Measurements from ENCODE around the gene APOD. TPM values are rescaled to one million over a fixed set of nuclear protein-coding genes. Genes with fewer than 3 reads are reported as not detected.

The APOD gene
- total and polyA plus RNA-seq, 4 donors, result 4.7 to 85.8 (median 21.3) TPM

DNA sequence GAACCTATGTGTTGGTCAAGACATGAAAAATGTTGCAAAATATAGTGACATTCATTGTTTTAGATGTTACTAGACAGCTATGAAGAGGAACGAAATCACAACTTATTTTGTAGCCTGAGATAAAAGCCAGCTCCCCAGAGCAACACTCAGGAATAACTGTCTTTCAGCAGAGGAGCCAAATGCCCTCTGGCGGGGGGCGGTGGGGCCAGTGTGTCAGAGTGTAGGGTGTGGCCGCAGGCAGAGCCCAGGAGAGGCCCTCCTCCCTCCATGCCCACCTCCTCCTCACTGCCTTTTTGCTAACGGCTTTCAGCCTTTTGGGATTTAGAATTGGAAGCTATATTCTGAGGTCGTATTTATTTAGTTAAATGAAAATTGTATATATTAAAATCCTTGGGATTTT is 16.9 kb downstream of the APOD start:
- TF ChIP-seq CTCF (IDR thresholded peaks at IDR 0.05; ENCODE audit: control extremely low read depth, extremely low read depth), result no peak
- peaks cover 0 to 3% (median 0%) of the 10 kb centered on the region in 4 donors for H3K9me3 ChIP-seq (ENCODE audit: control insufficient read depth in 4 of 4, insufficient read depth in 3 of 4, low read length in 3 of 4)
- H3K36me3 ChIP-seq (ENCODE audit: control insufficient read depth in 4 of 4, insufficient read depth in 4 of 4, low read length in 4 of 4), result no peaks in the 10 kb centered on the region
- no peak overlapping the region for H3K9ac ChIP-seq (ENCODE audit: insufficient read depth in 1 of 2, low read length in 2 of 2)
- H3K27me3 ChIP-seq (ENCODE audit: control insufficient read depth in 3 of 3, insufficient read depth in 3 of 3, low read length in 2 of 3), result no peaks in the 10 kb centered on the region
- H3K27ac ChIP-seq (ENCODE audit: low read depth in 1 of 2, low read length in 1 of 2), result no peak overlapping the region
- no peak for DNase-seq
- ATAC-seq (ENCODE audit: insufficient read depth, low FRiP score), result no peak
- WGBS, 2 donors, result 68 to 74% methylated on average over 6 of the region's 6 CpGs
- peaks cover 0 to 8% (median 0%) of the 10 kb centered on the region in 5 donors for H3K4me1 ChIP-seq (ENCODE audit: control insufficient read depth in 5 of 5, insufficient read depth in 5 of 5, low read length in 5 of 5)
- no peak overlapping the region for H3K4me3 ChIP-seq

DNA sequence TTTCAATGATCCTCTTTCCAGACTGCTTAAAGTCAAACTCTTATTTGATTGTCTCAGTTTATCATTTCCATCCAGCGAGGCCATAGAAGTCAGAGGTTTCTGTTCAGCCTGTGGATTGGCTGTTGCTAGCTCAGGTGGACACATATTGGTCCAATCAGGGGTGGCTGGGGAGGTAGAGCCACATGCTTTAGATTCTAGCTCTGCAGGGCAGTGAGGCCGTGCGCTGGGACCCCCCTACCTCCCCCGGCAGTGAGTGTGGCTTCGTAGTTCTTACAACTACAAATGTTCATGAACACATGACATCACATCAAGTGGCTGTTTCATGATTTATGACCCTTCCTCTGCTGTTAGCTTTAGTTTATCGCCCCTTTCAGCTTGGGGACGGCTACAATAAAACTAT is 18.0 kb downstream of the APOD start:
- H3K36me3 ChIP-seq (ENCODE audit: control insufficient read depth in 4 of 4, insufficient read depth in 4 of 4, low read length in 4 of 4), result no peaks in the 10 kb centered on the region
- peaks cover 0 to 3% (median 0%) of the 10 kb centered on the region in 4 donors for H3K9me3 ChIP-seq (ENCODE audit: control insufficient read depth in 4 of 4, insufficient read depth in 3 of 4, low read length in 3 of 4)
- DNase-seq, result no peak
- H3K9ac ChIP-seq (ENCODE audit: insufficient read depth in 1 of 2, low read length in 2 of 2), result no peak overlapping the region
- H3K27me3 ChIP-seq (ENCODE audit: control insufficient read depth in 3 of 3, insufficient read depth in 3 of 3, low read length in 2 of 3), result no peaks in the 10 kb centered on the region
- no peak overlapping the region for H3K27ac ChIP-seq (ENCODE audit: low read depth in 1 of 2, low read length in 1 of 2)
- WGBS, 2 donors, result 39 to 41% methylated on average over 7 of the region's 7 CpGs
- peaks cover 0 to 3% (median 0%) of the 10 kb centered on the region in 5 donors for H3K4me1 ChIP-seq (ENCODE audit: control insufficient read depth in 5 of 5, insufficient read depth in 5 of 5, low read length in 5 of 5)
- H3K4me3 ChIP-seq, result no peak overlapping the region
- no peak for ATAC-seq (ENCODE audit: insufficient read depth, low FRiP score)
- no peak for TF ChIP-seq CTCF (IDR thresholded peaks at IDR 0.05; ENCODE audit: control extremely low read depth, extremely low read depth)

DNA sequence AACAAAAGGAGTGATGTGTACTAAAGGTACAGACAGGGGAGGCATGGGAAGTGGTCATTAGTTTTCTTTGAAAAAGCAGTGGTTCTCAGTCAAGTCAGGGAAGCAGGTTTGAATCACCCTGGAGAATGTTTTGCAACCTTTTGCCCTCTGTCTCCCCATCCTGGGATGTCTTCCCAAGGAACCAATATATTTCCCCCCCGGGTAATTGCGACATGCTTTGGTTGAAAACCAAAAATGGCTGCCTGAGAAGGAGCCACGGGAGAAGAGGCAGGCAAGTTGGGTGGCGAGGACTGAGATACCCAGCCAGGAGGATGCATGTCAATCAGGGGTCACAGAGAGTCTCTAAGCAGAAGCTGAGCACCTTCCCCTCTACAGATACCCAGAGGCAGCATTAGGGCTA is 20.4 kb downstream of the APOD start:
- Histone ChIP-seq H3K4me1 (ENCODE audit: control insufficient read depth in 5 of 5, insufficient read depth in 5 of 5, low read length in 5 of 5) (peaks cover 0 to 2% (median 0%) of the 10 kb centered on the region in 5 donors), H3K9me3 (ENCODE audit: control insufficient read depth in 4 of 4, insufficient read depth in 3 of 4, low read length in 3 of 4) (peaks cover 0 to 2% (median 0%) of the 10 kb centered on the region in 4 donors), H3K27ac (ENCODE audit: low read depth in 1 of 2, low read length in 1 of 2) (no peak overlapping the region), H3K27me3 (ENCODE audit: control insufficient read depth in 3 of 3, insufficient read depth in 3 of 3, low read length in 2 of 3) (no peaks in the 10 kb centered on the region), H3K9ac (ENCODE audit: insufficient read depth in 1 of 2, low read length in 2 of 2) (no peak overlapping the region), H3K36me3 (ENCODE audit: control insufficient read depth in 4 of 4, insufficient read depth in 4 of 4, low read length in 4 of 4) (no peaks in the 10 kb centered on the region), H3K4me3 (no peak overlapping the region)
- 68 to 82% methylated on average over 4 of the region's 4 CpGs for WGBS, 2 donors
- no peak for TF ChIP-seq CTCF (IDR thresholded peaks at IDR 0.05; ENCODE audit: control extremely low read depth, extremely low read depth)
- ATAC-seq (ENCODE audit: insufficient read depth, low FRiP score) (no peak), DNase-seq (no peak)
